Measurements from ENCODE around the gene STK25. TPM values are rescaled to one million over a fixed set of nuclear protein-coding genes. Genes with fewer than 3 reads are reported as not detected.

The STK25 gene
- total and polyA plus RNA-seq, 2 donors (not counting 3 experiments of a cell fraction or from before 2014, with no cell fraction given) = 286 to 715 TPM

GRCh38 chr2:241517297-241517696 lies 8.9 kb upstream of the STK25 start:
- no peaks in the 10 kb centered on the region for H4K20me1 ChIP-seq (replicated peaks; ENCODE audit: control insufficient read depth, extremely low read depth, insufficient read depth, low read length)
- H3K9ac ChIP-seq (replicated peaks; ENCODE audit: extremely low read depth, insufficient read depth, low read length) = no peak overlapping the region
- ChIA-PET POLR2A (no interaction called here), CTCF (no interaction called here)
- no peak overlapping the region for H3K27ac ChIP-seq (ENCODE audit: insufficient read depth, low read depth, low read length)
- no peak overlapping the region for H3K4me3 ChIP-seq (replicated peaks in 1 of 3; ENCODE audit: insufficient read depth in 1 of 3, low read depth in 1 of 3, low read length in 3 of 3)
- TF ChIP-seq POLR2A (IDR thresholded peaks at IDR 0.05; ENCODE audit: low read depth, low read length) = no peak
- TF ChIP-seq JUN (IDR thresholded peaks at IDR 0.05; ENCODE audit: borderline replicate concordance, insufficient read depth, insufficient read length, low read depth) = no peak
- TF ChIP-seq, protein P1, sequence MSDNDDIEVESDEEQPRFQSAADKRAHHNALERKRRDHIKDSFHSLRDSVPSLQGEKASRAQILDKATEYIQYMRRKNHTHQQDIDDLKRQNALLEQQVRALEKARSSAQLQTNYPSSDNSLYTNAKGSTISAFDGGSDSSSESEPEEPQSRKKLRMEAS (IDR thresholded peaks at IDR 0.05; ENCODE audit: insufficient read depth, insufficient read length) = no peak
- peaks cover 0 to 3% of the 10 kb centered on the region in 2 experiments for H3K27me3 ChIP-seq (ENCODE audit: control insufficient read depth in 2 of 2, insufficient read depth in 2 of 2, low read length in 2 of 2)
- intact Hi-C loops (cut with micrococcal nuclease) = no loop called here
- no peaks in the 10 kb centered on the region for H3K36me3 ChIP-seq (ENCODE audit: control insufficient read depth in 2 of 2, extremely low read depth in 1 of 2, insufficient read depth in 2 of 2, low read length in 2 of 2)
- H3K4me2 ChIP-seq (ENCODE audit: insufficient read depth, low read length) = no peak overlapping the region
- dilution Hi-C loops (cut with MboI; ENCODE audit: extremely low pct_ligation_motif_present, low sequenced_read_pairs) = no loop called here
- H3K9me1 ChIP-seq (replicated peaks; ENCODE audit: control insufficient read depth, extremely low read depth, insufficient read depth, low read length) = no peaks in the 10 kb centered on the region
- no peaks in the 10 kb centered on the region for H3K4me1 ChIP-seq (ENCODE audit: control insufficient read depth, extremely low read depth, insufficient read depth, low read length)
- FAIRE-seq (no peak), DNase-seq (ENCODE audit: low read depth, low spot score) (no peak)
- no peaks in the 10 kb centered on the region for H3K9me3 ChIP-seq (replicated peaks; ENCODE audit: control insufficient read depth, insufficient read depth, low read length)
- no TSS peak for BruUV-seq (replicated peaks)
- no peaks in the 10 kb centered on the region for H3K79me2 ChIP-seq (ENCODE audit: control insufficient read depth, insufficient read depth, low read length)
- H2AFZ ChIP-seq (ENCODE audit: low read depth, low read length) = no peak overlapping the region

GRCh38 chr2:241516520-241516965 lies 8.2 kb upstream of the STK25 start:
- no TSS peak for BruUV-seq (replicated peaks)
- no peak for FAIRE-seq

More at GRCh38 chr2:241516520-241516965, 8.2 kb upstream of the STK25 start:
- dilution Hi-C loops (cut with MboI; ENCODE audit: extremely low pct_ligation_motif_present, low sequenced_read_pairs) (no loop called here), intact Hi-C loops (cut with micrococcal nuclease) (no loop called here)
- Histone ChIP-seq H3K9me3 (replicated peaks; ENCODE audit: control insufficient read depth, insufficient read depth, low read length) (no peaks in the 10 kb centered on the region), H3K9me1 (replicated peaks; ENCODE audit: control insufficient read depth, extremely low read depth, insufficient read depth, low read length) (no peaks in the 10 kb centered on the region), H3K4me2 (ENCODE audit: insufficient read depth, low read length) (no peak overlapping the region), H3K27ac (ENCODE audit: insufficient read depth, low read depth, low read length) (no peak overlapping the region), H3K79me2 (ENCODE audit: control insufficient read depth, insufficient read depth, low read length) (no peaks in the 10 kb centered on the region), H2AFZ (ENCODE audit: low read depth, low read length) (no peak overlapping the region), H3K36me3 (ENCODE audit: control insufficient read depth in 2 of 2, extremely low read depth in 1 of 2, insufficient read depth in 2 of 2, low read length in 2 of 2) (no peaks in the 10 kb centered on the region), H3K27me3 (ENCODE audit: control insufficient read depth in 2 of 2, insufficient read depth in 2 of 2, low read length in 2 of 2) (peaks cover 0 to 3% of the 10 kb centered on the region in 2 experiments), H3K9ac (replicated peaks; ENCODE audit: extremely low read depth, insufficient read depth, low read length) (no peak overlapping the region), H4K20me1 (replicated peaks; ENCODE audit: control insufficient read depth, extremely low read depth, insufficient read depth, low read length) (no peaks in the 10 kb centered on the region), H3K4me3 (replicated peaks in 1 of 3; ENCODE audit: insufficient read depth in 1 of 3, low read depth in 1 of 3, low read length in 3 of 3) (no peak overlapping the region), H3K4me1 (ENCODE audit: control insufficient read depth, extremely low read depth, insufficient read depth, low read length) (no peaks in the 10 kb centered on the region)
- no peak for TF ChIP-seq POLR2A (IDR thresholded peaks at IDR 0.05; ENCODE audit: low read depth, low read length)
- no peak for TF ChIP-seq POLR2AphosphoS5 (IDR thresholded peaks at IDR 0.05; ENCODE audit: insufficient read depth, low read depth, low read length)
- no peak for TF ChIP-seq MYC (IDR thresholded peaks at IDR 0.05; ENCODE audit: low read depth, low read length)
- ChIA-PET POLR2A (no interaction called here), CTCF (no interaction called here)
- DNase-seq (ENCODE audit: low read depth, low spot score) = no peak
